Activated B cell treated with CpG ODN at 0.5 μM for 24 hours (primary cell): ENCODE results near the gene TRPM5. TPM values are rescaled to one million over a fixed set of nuclear protein-coding genes. Genes with fewer than 3 reads are reported as not detected.

ENCODE experiments used
- ATAC-seq: fragments of 200-7000 bp; cut with Tn5 transposase; one replicate; pipeline ENCODE4 v1.10.0; 2021; ENCODE audit warnings: low read depth, mild to moderate bottlenecking, moderate library complexity
- CTCF ChIA-PET: fragments of 350-600 bp; sonication (Branson Sonifier 250); formaldehyde crosslinking; loops from one replicate; lab custom pipeline; 2021; ENCODE audit warnings: antibody characterized with exemption; lab: Charles Lee
- POLR2A ChIA-PET: fragments of 350-600 bp; sonication (Branson Sonifier 250); formaldehyde crosslinking; loops from one replicate; lab custom pipeline; 2021; ENCODE audit warnings: antibody characterized with exemption; lab: Charles Lee
- DNase-seq: peaks from one replicate; pipeline ENCODE4 v3.0.0; 2022
- H3K27ac Mint-ChIP-seq: one replicate; pipeline ENCODE4 v1.8.0; 2020; ENCODE audit warnings: mixed read lengths
- H3K27me3 Mint-ChIP-seq: one replicate; pipeline ENCODE4 v1.8.0; 2021; ENCODE audit warnings: mixed read lengths
- H3K36me3 Mint-ChIP-seq: one replicate; pipeline ENCODE4 v1.8.0; 2021; ENCODE audit warnings: low read depth, mixed read lengths
- H3K4me1 Mint-ChIP-seq: one replicate; pipeline ENCODE4 v1.8.0; 2021; ENCODE audit warnings: mixed read lengths
- H3K4me3 Mint-ChIP-seq: one replicate; pipeline ENCODE4 v1.8.0; 2020; ENCODE audit warnings: mild to moderate bottlenecking, mixed read lengths
- H3K9me3 Mint-ChIP-seq: one replicate; pipeline ENCODE4 v1.8.0; 2020; ENCODE audit warnings: mixed read lengths
- intact Hi-C: fragments of 100-400 bp; cut with micrococcal nuclease; formaldehyde crosslinking; loops from one replicate; pipeline ENCODE4 v1.15.1; 2024
- total RNA-seq: library from RNA; stranded (reverse); gene quantifications from 2 replicates; pipeline ENCODE4 v1.2.3, GENCODE V29; 2022
- TF ChIP-seq, protein P1 (sequence below): fragments of 200-600 bp; IDR thresholded peaks from one replicate; pipeline ENCODE4 v1.8.0; 2022; ENCODE audit warnings: antibody characterized with exemption, mild to moderate bottlenecking

Gene TRPM5
- total RNA-seq, 1 donor from 2014 or later = not detected

DNA sequence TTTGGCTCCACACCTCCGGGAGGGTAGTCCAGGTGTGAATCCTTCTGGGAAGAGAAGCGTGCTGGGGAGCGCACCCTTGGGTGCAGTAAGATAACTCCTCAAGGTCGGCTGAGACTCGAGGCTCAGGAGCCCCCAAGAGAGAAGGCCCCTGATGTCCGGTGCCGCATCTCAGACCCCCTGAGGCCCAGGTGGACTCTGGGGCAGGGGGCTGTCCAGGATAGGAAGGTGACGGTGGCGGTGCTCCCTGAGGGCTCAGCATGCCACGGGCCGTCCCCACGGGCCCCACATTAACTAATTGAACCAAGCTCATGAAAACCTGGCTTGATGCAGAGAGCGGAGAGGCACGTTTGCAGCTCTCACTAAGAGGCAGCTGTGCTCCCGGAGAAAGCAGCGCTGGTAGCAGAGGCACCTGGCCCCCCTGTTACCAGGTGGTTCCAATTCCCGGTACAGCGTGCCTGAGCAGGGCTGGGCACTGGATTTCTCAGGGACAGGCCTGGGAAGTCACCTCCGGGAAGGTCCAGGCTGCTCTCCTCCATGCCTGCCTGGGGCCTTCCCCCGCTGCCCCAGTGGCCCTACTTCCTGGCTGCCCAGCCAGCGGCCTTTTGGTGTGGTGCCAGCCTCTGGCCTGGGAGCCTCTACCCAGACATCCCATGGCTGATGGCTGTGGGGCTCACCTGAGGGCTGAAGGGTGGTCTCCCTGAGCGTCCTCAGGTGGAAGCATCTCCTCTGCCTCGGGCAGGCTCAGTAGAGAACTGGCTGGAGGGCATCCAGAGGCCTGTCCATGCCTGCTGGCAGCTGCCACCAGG is 1.6 kb upstream of the TRPM5 start:
- POLR2A ChIA-PET = interaction anchor here (0.5 to 1.1 kb wide), 4 partner anchors 45 to 453 kb away, joined by 3 to 5 read pairs (median 3); partner anchors contain the start of gene TSSC4
- intact Hi-C loops = loop anchor here (2.0 to 10.0 kb wide), 2 partner anchors 17 to 549 kb away; partner anchors contain the start of gene NAP1L4

DNA sequence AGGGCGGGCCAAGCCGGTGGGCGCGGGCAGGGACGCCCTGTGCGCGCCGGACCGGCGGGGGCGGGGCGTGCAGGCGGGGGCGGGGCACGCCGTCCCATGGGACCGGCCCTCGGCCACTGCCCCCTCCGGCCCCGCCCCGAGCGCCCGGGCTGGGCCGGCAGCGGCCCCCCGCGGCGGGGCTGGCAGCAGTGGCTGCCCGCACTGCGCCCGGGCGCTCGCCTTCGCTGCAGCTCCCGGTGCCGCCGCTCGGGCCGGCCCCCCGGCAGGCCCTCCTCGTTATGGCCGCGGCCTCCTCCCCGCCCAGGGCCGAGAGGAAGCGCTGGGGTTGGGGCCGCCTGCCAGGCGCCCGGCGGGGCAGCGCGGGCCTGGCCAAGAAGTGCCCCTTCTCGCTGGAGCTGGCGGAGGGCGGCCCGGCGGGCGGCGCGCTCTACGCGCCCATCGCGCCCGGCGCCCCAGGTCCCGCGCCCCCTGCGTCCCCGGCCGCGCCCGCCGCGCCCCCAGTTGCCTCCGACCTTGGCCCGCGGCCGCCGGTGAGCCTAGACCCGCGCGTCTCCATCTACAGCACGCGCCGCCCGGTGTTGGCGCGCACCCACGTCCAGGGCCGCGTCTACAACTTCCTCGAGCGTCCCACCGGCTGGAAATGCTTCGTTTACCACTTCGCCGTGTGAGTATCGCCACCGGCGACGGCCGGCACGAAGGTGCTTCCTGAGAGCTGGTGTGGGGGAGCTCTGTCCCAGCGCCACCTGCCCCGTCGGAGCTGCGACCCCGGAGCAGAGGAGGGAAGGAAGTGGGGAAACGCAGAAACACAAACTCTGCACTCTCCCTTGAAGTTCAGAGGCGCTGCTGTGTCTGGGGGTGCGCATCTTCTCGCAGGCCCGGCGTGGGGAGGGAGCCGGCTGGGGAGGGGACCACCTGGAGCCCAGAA is 769 bp upstream of the TRPM5 start, which contains the start of gene KCNQ1:
Gene KCNQ1, plus strand, starts transcription at position 188 of the 925 bp plus-strand sequence. Its CDS starts 91 bp downstream, at position 279.
- Mint-ChIP-seq H3K27me3 (no peaks in the 10 kb centered on the region), H3K27ac (peak within 1 kb of the TSS; percentile 65), H3K4me3 (peak within 1 kb of the TSS; percentile 85), H3K4me1 (peaks cover 38% of the 10 kb centered on the region), H3K9me3 (no peaks in the 10 kb centered on the region), H3K36me3 (peaks cover under 1% of the 10 kb centered on the region)
- peak; percentile 85 for ATAC-seq
- ChIA-PET POLR2A (interaction anchor here (0.5 to 1.1 kb wide), 5 partner anchors 45 to 454 kb away, joined by 3 to 5 read pairs (median 3); partner anchors contain the start of gene TSSC4), CTCF (interaction anchor here (1.5 kb wide), 1 partner anchor 86 kb away, joined by 3 read pairs; no protein-coding TSS in a partner anchor)
- peak; percentile 71 for DNase-seq
- intact Hi-C loops = loop anchor here (5.0 to 10.0 kb wide), 2 partner anchors 442 to 550 kb away; partner anchors contain the start of genes CDKN1C and NAP1L4
- TF ChIP-seq, protein P1, sequence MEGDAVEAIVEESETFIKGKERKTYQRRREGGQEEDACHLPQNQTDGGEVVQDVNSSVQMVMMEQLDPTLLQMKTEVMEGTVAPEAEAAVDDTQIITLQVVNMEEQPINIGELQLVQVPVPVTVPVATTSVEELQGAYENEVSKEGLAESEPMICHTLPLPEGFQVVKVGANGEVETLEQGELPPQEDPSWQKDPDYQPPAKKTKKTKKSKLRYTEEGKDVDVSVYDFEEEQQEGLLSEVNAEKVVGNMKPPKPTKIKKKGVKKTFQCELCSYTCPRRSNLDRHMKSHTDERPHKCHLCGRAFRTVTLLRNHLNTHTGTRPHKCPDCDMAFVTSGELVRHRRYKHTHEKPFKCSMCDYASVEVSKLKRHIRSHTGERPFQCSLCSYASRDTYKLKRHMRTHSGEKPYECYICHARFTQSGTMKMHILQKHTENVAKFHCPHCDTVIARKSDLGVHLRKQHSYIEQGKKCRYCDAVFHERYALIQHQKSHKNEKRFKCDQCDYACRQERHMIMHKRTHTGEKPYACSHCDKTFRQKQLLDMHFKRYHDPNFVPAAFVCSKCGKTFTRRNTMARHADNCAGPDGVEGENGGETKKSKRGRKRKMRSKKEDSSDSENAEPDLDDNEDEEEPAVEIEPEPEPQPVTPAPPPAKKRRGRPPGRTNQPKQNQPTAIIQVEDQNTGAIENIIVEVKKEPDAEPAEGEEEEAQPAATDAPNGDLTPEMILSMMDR = no peak

More for the DNA sequence above, 1.6 kb upstream of the TRPM5 start:
- Mint-ChIP-seq H3K4me1 (peaks cover 41% of the 10 kb centered on the region), H3K9me3 (no peaks in the 10 kb centered on the region), H3K36me3 (peaks cover 3% of the 10 kb centered on the region), H3K4me3 (peak overlapping the region; percentile 85), H3K27ac (no peak overlapping the region), H3K27me3 (no peaks in the 10 kb centered on the region)
- ATAC-seq (no peak), DNase-seq (no peak)
- CTCF ChIA-PET = interaction anchor here (1.5 kb wide), 1 partner anchor 85 kb away, joined by 3 read pairs; no protein-coding TSS in a partner anchor
- TF ChIP-seq, protein P1 = no peak

DNA sequence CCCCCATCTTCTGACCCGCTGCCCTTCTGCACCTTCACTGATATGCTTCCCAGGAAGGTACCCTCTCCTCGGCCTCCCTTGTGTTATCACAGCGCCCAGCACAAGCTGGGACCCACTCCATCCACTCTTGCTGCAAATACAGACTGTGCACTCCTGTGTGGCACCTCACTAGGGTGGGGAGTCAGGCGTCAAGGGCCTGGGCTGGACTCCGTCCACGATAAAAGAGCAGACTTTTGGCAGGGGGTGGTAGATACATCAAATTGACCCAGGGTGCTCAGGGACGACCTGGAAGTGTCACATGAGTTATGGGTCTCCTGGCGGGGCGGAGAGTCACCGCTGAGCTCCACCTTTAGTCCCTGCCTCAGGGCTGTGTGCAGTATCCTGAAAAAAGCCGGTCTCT is 908 bp downstream of the TRPM5 start:
- no peaks in the 10 kb centered on the region for H3K27me3 Mint-ChIP-seq
- DNase-seq = peak; percentile 14
- ATAC-seq = no peak
- POLR2A ChIA-PET = no interaction called here
- peaks cover 3% of the 10 kb centered on the region for H3K9me3 Mint-ChIP-seq
- peak overlapping the region; percentile 9 for H3K4me3 Mint-ChIP-seq
- CTCF ChIA-PET = interaction anchor here (1.0 kb wide), 1 partner anchor 89 kb away, joined by 4 read pairs; no protein-coding TSS in a partner anchor
- no peak overlapping the region for H3K27ac Mint-ChIP-seq
- intact Hi-C loops = loop anchor here (5.0 to 10.0 kb wide), 2 partner anchors 444 to 551 kb away; partner anchors contain the start of genes CDKN1C and NAP1L4
- no peaks in the 10 kb centered on the region for H3K36me3 Mint-ChIP-seq
- TF ChIP-seq, protein P1 = no peak
- H3K4me1 Mint-ChIP-seq = peaks cover 35% of the 10 kb centered on the region

DNA sequence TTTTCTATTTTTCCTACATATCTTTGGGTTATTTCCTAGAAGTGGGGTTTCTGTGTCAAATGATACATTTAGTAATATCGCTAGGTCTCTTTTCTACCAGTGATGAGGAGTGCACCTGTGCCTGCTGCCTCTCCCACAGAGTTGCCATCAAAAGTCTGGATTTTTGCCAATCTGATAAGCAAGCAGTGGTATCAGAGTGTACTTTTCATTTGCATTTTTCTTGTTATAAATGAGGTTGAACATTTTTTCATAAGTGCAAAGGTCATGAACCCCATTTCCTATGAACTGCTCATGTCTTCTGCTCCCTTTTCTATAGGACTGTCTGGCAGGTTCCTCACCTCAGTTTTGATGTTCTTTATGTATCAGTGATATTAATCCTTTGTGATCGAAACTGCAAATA is 1.7 kb downstream of the TRPM5 start:
- Mint-ChIP-seq H3K4me3 (no peak overlapping the region), H3K4me1 (peaks cover 27% of the 10 kb centered on the region), H3K27ac (no peak overlapping the region), H3K36me3 (no peaks in the 10 kb centered on the region), H3K9me3 (peaks cover 3% of the 10 kb centered on the region), H3K27me3 (no peaks in the 10 kb centered on the region)
- ATAC-seq (no peak), DNase-seq (no peak)
- intact Hi-C loops = loop anchor here (5.0 to 10.0 kb wide), 2 partner anchors 445 to 552 kb away; partner anchors contain the start of genes CDKN1C and NAP1L4
- ChIA-PET POLR2A (interaction anchor here (2.1 kb wide), 1 partner anchor 84 kb away, joined by 5 read pairs; no protein-coding TSS in a partner anchor), CTCF (interaction anchor here (1.3 kb wide), 1 partner anchor 22 kb away, joined by 3 read pairs; no protein-coding TSS in a partner anchor)
- TF ChIP-seq, protein P1 = no peak
